Transverse colon (tissue), 4 donors: ENCODE data around the gene FCN3. TPM values are rescaled to one million over a fixed set of nuclear protein-coding genes. Genes with fewer than 3 reads are reported as not detected.

Experiments
- DNase-seq: peaks from one replicate; pipeline ENCODE4 v3.0.0-alpha.2; 2019
- H3K27ac ChIP-seq, 4 donors: fragments of 200-600 bp; sonication (generic); 2 replicates each; pipeline ENCODE4 v1.5.1; 2016 to 2018; ENCODE audit warnings: inconsistent platforms in 4 of 4
- H3K27me3 ChIP-seq: fragments of 200-600 bp; sonication (generic); 2 replicates; pipeline ENCODE4 v1.5.1; 2017; ENCODE audit warnings: inconsistent platforms
- H3K36me3 ChIP-seq, 4 donors: fragments of 200-600 bp; sonication (generic); 2 replicates each; pipeline ENCODE4 v1.5.1; 2017 to 2019; ENCODE audit warnings: inconsistent platforms in 4 of 4
- H3K4me1 ChIP-seq, 4 donors: fragments of 200-600 bp; sonication (generic); 2 replicates each; pipeline ENCODE4 v1.5.1; 2017 to 2020; ENCODE audit warnings: inconsistent platforms in 4 of 4
- H3K4me3 ChIP-seq, 4 donors: fragments of 200-600 bp; sonication (generic); 1 replicate in 1 of 4; 2 replicates in 3 of 4; pipeline versions ENCODE4 v1.5.1 to v1.6.1; 2017 to 2019; ENCODE audit warnings: inconsistent platforms in 4 of 4
- H3K9me3 ChIP-seq, 2 donors: fragments of 200-600 bp; sonication (generic); 2 replicates each; pipeline ENCODE4 v1.5.1; 2017 to 2019; ENCODE audit warnings: inconsistent platforms in 2 of 2
- EP300 ChIP-seq: sonication (generic); formaldehyde crosslinking; IDR thresholded peaks from one replicate; pipeline ENCODE4 v1.6.1; 2017; ENCODE audit warnings: antibody characterized with exemption, low read depth
- POLR2A ChIP-seq: fragments of 450-650 bp; IDR thresholded peaks from one replicate; pipeline ENCODE4 v1.6.1; 2016; ENCODE audit warnings: antibody characterized with exemption, mild to moderate bottlenecking, moderate library complexity
- POLR2AphosphoS5 ChIP-seq, 3 donors: sonication (generic); formaldehyde crosslinking; IDR thresholded peaks; one replicate each; pipeline ENCODE4 v1.6.1; 2016; ENCODE audit warnings: antibody characterized with exemption in 3 of 3
- WGBS, 2 donors: methylation state at CpG; one replicate each; pipeline ENCODE4 v1.1.5; 2018; ENCODE audit warnings: low coverage in 1 of 2; 5-methylcytosine and 5-hydroxymethylcytosine counted together
- in situ Hi-C, 4 donors: fragments of 200-750 bp; cut with MboI; loops; one replicate each; pipeline versions ENCODE4 v1.15.0 to v1.15.1; 2017; ENCODE audit warnings: low sequenced_read_pairs in 3 of 4, low pct_ligation_motif_present in 1 of 4, low pct_unique_long_range_greater_than_20kb in 1 of 4
- intact Hi-C: fragments of 100-400 bp; cut with DNase I; formaldehyde crosslinking; loops from one replicate; pipeline ENCODE4 v1.15.1; 2023; ENCODE audit warnings: low total_unique reads
- total RNA-seq, 4 donors: library from RNA; depleted of rRNA; stranded (reverse); fragments of >200 nt; gene quantifications; one replicate each; pipeline ENCODE4 v1.1.0, GENCODE V29; 2016
- TF ChIP-seq, protein P1 (sequence below), 5 experiments: fragments of 200-600 bp in 3 of 5; fragments of 450-650 bp in 2 of 5; sonication (generic) in 3 of 5; IDR thresholded peaks; 1 replicate in 2 of 5; 2 replicates in 3 of 5; pipeline ENCODE4 v1.5.1; 2016 to 2017; ENCODE audit warnings: antibody characterized with exemption in 5 of 5, inconsistent platforms in 3 of 5, mild to moderate bottlenecking in 2 of 5, moderate library complexity in 1 of 5

The FCN3 gene
- total RNA-seq, 4 donors from 2014 or later: 1.2 to 1.9 TPM; not detected in 2

DNA sequence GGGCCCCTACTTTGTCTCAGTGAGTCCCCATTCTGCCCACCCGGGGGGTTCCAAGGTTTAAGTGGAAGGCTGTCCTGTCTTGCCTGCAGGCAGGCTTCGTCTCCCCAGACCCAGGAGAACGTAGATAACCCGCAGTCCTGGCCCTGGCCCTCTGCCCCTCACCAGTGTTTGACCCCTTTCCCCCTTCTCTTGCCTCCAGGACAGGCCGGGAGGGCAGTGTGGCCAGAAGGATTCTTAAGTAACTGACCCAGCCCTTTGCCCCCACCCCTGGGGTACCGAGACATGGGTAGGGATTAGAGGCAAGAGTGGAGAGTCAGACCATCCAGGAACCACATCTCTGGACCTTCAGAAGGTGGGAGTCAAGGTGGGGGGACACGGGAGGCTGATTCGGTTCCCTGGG lies 43.8 kb downstream of the FCN3 start:
- Histone ChIP-seq H3K27ac (no peak overlapping the region), H3K4me1 (peaks cover 0 to 10% (median 0%) of the 10 kb centered on the region in 4 donors), H3K9me3 (no peaks in the 10 kb centered on the region), H3K4me3 (no peak overlapping the region), H3K36me3 (peaks cover 0 to 4% (median 2%) of the 10 kb centered on the region in 4 donors), H3K27me3 (no peaks in the 10 kb centered on the region)
- TF ChIP-seq POLR2AphosphoS5 (IDR thresholded peaks at IDR 0.05) (no peak), POLR2A (no peak), EP300 (no peak)
- TF ChIP-seq, protein P1, sequence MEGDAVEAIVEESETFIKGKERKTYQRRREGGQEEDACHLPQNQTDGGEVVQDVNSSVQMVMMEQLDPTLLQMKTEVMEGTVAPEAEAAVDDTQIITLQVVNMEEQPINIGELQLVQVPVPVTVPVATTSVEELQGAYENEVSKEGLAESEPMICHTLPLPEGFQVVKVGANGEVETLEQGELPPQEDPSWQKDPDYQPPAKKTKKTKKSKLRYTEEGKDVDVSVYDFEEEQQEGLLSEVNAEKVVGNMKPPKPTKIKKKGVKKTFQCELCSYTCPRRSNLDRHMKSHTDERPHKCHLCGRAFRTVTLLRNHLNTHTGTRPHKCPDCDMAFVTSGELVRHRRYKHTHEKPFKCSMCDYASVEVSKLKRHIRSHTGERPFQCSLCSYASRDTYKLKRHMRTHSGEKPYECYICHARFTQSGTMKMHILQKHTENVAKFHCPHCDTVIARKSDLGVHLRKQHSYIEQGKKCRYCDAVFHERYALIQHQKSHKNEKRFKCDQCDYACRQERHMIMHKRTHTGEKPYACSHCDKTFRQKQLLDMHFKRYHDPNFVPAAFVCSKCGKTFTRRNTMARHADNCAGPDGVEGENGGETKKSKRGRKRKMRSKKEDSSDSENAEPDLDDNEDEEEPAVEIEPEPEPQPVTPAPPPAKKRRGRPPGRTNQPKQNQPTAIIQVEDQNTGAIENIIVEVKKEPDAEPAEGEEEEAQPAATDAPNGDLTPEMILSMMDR (IDR thresholded peaks at IDR 0.05): no peak
- DNase-seq: no peak
- 83% methylated on average over 8 of the region's 8 CpGs; no CpG with 5 or more reads in 1 of the 2 donors for WGBS, 2 donors
- intact Hi-C loops: no loop called here
- in situ Hi-C loops: no loop called here

DNA sequence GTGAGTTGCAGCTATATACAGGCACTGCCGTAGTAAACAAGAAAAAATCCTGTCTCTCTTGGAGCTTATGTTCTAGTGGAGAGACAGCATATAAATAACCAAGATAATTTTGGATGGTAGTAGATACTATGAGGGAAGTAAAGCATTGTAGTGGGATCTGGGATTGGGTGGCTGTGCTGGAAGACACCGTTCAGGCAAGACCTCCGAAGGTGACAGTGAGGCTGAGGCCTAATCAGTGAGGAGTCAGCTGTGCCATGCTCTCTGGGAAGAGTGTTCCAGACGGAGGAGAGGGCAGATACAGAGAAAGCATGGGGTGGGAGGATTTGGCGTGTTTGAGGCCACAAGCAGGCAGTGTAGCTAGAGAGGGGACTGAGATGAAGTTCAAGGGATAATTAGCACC lies 46.7 kb downstream of the FCN3 start:
- TF ChIP-seq, protein P1 (IDR thresholded peaks at IDR 0.05): no peak
- TF ChIP-seq EP300: no peak
- TF ChIP-seq POLR2AphosphoS5 (IDR thresholded peaks at IDR 0.05): no peak
- TF ChIP-seq POLR2A: no peak
- Histone ChIP-seq H3K27ac (no peak overlapping the region), H3K4me1 (peaks cover 10 to 25% (median 12%) of the 10 kb centered on the region in 4 donors), H3K36me3 (no peaks in the 10 kb centered on the region), H3K9me3 (no peaks in the 10 kb centered on the region), H3K27me3 (no peaks in the 10 kb centered on the region), H3K4me3 (no peak overlapping the region)
- intact Hi-C loops (loop anchor here (10.0 kb wide), 1 partner anchor 277 kb away; the partner anchor contains the start of gene AHDC1), in situ Hi-C loops (no loop called here)
- 78 to 80% methylated on average over 3 to 5 of the region's 5 CpGs for WGBS, 2 donors
- DNase-seq: no peak

DNA sequence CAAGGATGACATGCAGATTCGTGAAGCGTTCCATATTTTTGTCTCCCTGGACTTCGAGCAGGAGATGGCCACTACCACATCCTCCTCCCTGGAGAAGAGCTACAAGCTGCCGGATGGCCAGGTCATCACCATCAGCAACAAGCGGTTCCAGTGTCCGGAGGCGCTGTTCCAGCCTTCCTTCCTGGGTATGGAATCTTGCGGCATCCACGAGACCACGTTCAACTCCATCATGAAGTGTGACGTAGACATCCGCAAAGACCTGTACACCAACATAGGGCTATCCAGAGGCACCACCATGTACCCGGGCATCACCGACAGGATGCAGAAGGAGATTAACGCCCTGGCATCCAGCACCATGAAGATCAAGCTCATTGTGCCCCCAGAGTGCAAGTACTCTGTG lies 49.3 kb downstream of the FCN3 start:
- DNase-seq: no peak
- in situ Hi-C loops (no loop called here), intact Hi-C loops (loop anchor here (10.0 kb wide), 1 partner anchor 280 kb away; the partner anchor contains the start of gene AHDC1)
- Histone ChIP-seq H3K4me3 (no peak overlapping the region), H3K27ac (no peak overlapping the region), H3K27me3 (no peaks in the 10 kb centered on the region), H3K36me3 (no peaks in the 10 kb centered on the region), H3K9me3 (no peaks in the 10 kb centered on the region), H3K4me1 (peaks cover 13 to 34% (median 18%) of the 10 kb centered on the region in 4 donors)
- TF ChIP-seq, protein P1 (IDR thresholded peaks at IDR 0.05): no peak
- TF ChIP-seq POLR2AphosphoS5 (IDR thresholded peaks at IDR 0.05) (no peak), EP300 (no peak), POLR2A (no peak)
- WGBS, 2 donors: 96% methylated on average over 15 of the region's 15 CpGs; no CpG with 5 or more reads in 1 of the 2 donors

DNA sequence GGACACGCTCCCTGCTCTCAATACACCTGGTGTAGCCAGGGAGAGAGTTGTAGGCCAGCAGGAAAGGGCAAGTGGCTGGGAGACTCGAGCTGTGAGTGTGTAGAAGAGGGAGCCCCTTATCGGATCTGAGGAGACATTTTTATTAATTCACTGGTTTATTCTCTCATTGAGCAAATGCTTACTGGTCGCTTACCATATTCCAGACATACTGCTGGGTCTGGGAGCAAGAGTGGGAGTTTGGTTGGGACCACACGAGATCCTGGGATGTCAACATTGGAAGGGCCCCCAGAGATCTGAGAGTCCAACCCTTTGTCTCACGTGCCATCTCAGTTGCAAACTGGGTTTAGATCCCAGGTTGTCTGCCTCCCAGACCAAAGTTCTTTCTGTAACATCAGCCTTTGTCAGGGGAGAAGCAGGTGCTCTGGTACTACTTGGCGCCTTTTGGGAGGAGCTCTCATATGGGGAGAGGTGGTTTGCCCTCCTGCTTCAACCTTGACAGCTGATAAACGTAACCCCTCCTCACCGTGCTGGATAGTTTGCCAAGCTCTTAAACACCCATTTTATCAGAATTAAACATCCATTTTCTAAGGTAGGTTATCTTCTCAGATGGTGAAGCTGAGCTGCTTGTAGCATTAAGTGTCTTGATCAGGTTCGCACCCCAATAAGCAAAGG lies 51.9 kb downstream of the FCN3 start:
- Histone ChIP-seq H3K4me3 (peak overlapping the region; percentile 74 to 90 (median 82)), H3K4me1 (peaks cover 13 to 34% (median 18%) of the 10 kb centered on the region in 4 donors), H3K27me3 (peaks cover 8% of the 10 kb centered on the region), H3K36me3 (no peaks in the 10 kb centered on the region), H3K9me3 (no peaks in the 10 kb centered on the region), H3K27ac (peak overlapping the region; percentile 89 to 96 (median 90))
- TF ChIP-seq POLR2A (peak; percentile 9), POLR2AphosphoS5 (IDR thresholded peaks at IDR 0.05) (no peak)
- WGBS, 2 donors: 10% methylated on average over 10 of the region's 10 CpGs; no CpG with 5 or more reads in 1 of the 2 donors
- DNase-seq: no peak
- in situ Hi-C loops (no loop called here), intact Hi-C loops (loop anchor here (10.0 kb wide), 1 partner anchor 282 kb away; the partner anchor contains the start of gene AHDC1)
